ENCODE data around the gene PRRT1. TPM values are rescaled to one million over a fixed set of nuclear protein-coding genes. Genes with fewer than 3 reads are reported as not detected.
A peak's percentile ranks its signal among the peaks of the same experiment; 100 is the strongest.

PRRT1 gene
- total RNA-seq, 4 donors from 2014 or later, result 3.1 to 4.1 (median 3.8) TPM; not detected in 1

DNA sequence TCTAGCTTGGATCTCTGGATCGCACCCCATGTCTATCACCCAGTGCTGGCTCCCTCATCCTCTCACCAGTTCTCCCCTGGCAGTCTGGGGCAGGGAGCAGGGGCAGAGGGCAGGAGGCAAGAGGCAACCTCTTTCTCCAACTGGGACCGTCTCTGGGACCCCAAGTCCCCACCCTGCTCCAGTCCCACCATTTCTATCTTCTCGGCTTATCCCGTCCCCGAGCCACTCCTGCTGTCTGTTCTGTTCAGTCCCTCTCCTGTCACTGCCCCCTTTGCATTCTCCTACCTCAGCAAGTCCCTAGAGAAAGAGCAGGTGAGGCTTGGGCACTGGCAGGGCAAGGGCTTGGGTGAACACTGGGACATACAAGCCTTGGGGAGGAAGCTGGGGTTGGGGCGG is 42.0 kb downstream of the PRRT1 start:
- H3K4me1 ChIP-seq, result peaks cover 0 to 39% (median 2%) of the 10 kb centered on the region in 4 donors
- peaks cover 0 to 2% (median 0%) of the 10 kb centered on the region in 3 donors for H3K36me3 ChIP-seq
- H3K4me3 ChIP-seq, result peak overlapping the region in 1 of 4 donors; percentile 46
- no peaks in the 10 kb centered on the region for H3K27me3 ChIP-seq
- TF ChIP-seq POLR2A (IDR thresholded peaks at IDR 0.05), result no peak
- TF ChIP-seq, protein P1, sequence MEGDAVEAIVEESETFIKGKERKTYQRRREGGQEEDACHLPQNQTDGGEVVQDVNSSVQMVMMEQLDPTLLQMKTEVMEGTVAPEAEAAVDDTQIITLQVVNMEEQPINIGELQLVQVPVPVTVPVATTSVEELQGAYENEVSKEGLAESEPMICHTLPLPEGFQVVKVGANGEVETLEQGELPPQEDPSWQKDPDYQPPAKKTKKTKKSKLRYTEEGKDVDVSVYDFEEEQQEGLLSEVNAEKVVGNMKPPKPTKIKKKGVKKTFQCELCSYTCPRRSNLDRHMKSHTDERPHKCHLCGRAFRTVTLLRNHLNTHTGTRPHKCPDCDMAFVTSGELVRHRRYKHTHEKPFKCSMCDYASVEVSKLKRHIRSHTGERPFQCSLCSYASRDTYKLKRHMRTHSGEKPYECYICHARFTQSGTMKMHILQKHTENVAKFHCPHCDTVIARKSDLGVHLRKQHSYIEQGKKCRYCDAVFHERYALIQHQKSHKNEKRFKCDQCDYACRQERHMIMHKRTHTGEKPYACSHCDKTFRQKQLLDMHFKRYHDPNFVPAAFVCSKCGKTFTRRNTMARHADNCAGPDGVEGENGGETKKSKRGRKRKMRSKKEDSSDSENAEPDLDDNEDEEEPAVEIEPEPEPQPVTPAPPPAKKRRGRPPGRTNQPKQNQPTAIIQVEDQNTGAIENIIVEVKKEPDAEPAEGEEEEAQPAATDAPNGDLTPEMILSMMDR (IDR thresholded peaks at IDR 0.05), result no peak
- no peak for DNase-seq
- H3K27ac ChIP-seq, result peak overlapping the region; percentile 54 to 83 (median 72)
- no peaks in the 10 kb centered on the region for H3K9me3 ChIP-seq

- no peaks in the 10 kb centered on the region for H3K27me3 ChIP-seq
- H3K27ac ChIP-seq, result peak within 1 kb of the TSS; percentile 66 to 83 (median 74)
- no peaks in the 10 kb centered on the region for H3K36me3 ChIP-seq
- no peak for DNase-seq
- peak within 1 kb of the TSS; percentile 20 to 46 (median 31) for H3K4me3 ChIP-seq
- H3K4me1 ChIP-seq, result peaks cover 0 to 36% (median 2%) of the 10 kb centered on the region in 4 donors
- no peaks in the 10 kb centered on the region for H3K9me3 ChIP-seq
- TF ChIP-seq, protein P1 (IDR thresholded peaks at IDR 0.05), result no peak
- no peak for TF ChIP-seq POLR2A (IDR thresholded peaks at IDR 0.05)
These were observed 42.5 kb downstream of the PRRT1 start, which contains the start of gene TNXB for GRCh38 chr6:32109114-32109764. Gene TNXB (minus strand): TSS chr6:32109338. CDS start chr6:32098198, 11,140 bp downstream.

GRCh38 chr6:32108727-32109113 is 43.0 kb downstream of the PRRT1 start:
- H3K4me3 ChIP-seq, result peak overlapping the region; percentile 20 to 46 (median 31)
- no peaks in the 10 kb centered on the region for H3K27me3 ChIP-seq
- H3K27ac ChIP-seq, result peak overlapping the region; percentile 66 to 83 (median 74)
- H3K4me1 ChIP-seq, result peaks cover 0 to 35% (median 2%) of the 10 kb centered on the region in 4 donors
- TF ChIP-seq, protein P1 (IDR thresholded peaks at IDR 0.05), result no peak
- no peak for TF ChIP-seq POLR2A (IDR thresholded peaks at IDR 0.05)
- no peaks in the 10 kb centered on the region for H3K36me3 ChIP-seq
- DNase-seq, result no peak
- H3K9me3 ChIP-seq, result no peaks in the 10 kb centered on the region

DNA sequence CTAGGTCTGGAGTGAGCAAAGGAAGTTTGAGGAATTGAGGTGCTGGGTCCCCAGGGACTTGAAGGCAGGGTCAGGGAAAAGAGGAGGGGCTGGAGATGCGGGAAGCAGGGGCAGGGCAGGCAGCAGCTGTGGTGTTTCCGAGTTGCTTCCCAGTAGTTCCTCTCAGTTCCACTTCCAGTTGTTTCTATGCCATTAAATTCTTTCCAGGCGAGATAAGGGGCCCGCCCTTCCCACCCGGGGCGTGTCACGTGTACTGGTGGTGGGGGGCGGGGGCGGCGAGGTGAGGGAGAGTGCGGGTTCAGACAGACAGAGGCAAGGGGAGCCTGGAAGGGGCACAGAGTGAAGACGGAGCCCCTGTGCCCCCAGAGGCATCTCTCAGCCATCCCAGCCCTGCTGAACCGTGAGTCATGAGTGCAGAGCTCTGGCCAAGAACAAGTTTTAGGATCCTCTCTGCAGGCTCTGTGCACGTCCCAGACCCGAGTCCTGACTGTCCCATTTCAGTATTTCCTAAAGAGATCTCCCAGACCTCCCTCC is 43.6 kb downstream of the PRRT1 start:
- TF ChIP-seq POLR2A (IDR thresholded peaks at IDR 0.05), result no peak
- TF ChIP-seq, protein P1 (IDR thresholded peaks at IDR 0.05), result no peak
- H3K9me3 ChIP-seq, result no peaks in the 10 kb centered on the region
- peak overlapping the region; percentile 20 to 46 (median 31) for H3K4me3 ChIP-seq
- peaks cover 0 to 30% (median 2%) of the 10 kb centered on the region in 4 donors for H3K4me1 ChIP-seq
- no peaks in the 10 kb centered on the region for H3K36me3 ChIP-seq
- peak overlapping the region; percentile 66 to 83 (median 74) for H3K27ac ChIP-seq
- DNase-seq, result peak in 2 of 3 donors; percentile 60 to 70
- H3K27me3 ChIP-seq, result no peaks in the 10 kb centered on the region

- no peaks in the 10 kb centered on the region for H3K36me3 ChIP-seq
- H3K27ac ChIP-seq, result peak overlapping the region; percentile 66 to 83 (median 74)
- no peak for TF ChIP-seq POLR2A (IDR thresholded peaks at IDR 0.05)
- TF ChIP-seq, protein P1 (IDR thresholded peaks at IDR 0.05), result no peak
- H3K27me3 ChIP-seq, result no peaks in the 10 kb centered on the region
- no peaks in the 10 kb centered on the region for H3K9me3 ChIP-seq
- peaks cover 0 to 25% (median 2%) of the 10 kb centered on the region in 4 donors for H3K4me1 ChIP-seq
- no peak for DNase-seq
- peak overlapping the region in 1 of 4 donors; percentile 46 for H3K4me3 ChIP-seq
These were observed 44.3 kb downstream of the PRRT1 start for GRCh38 chr6:32107406-32107805.
